ENCODE measurements around the gene NPDC1.

NPDC1 gene

DNA sequence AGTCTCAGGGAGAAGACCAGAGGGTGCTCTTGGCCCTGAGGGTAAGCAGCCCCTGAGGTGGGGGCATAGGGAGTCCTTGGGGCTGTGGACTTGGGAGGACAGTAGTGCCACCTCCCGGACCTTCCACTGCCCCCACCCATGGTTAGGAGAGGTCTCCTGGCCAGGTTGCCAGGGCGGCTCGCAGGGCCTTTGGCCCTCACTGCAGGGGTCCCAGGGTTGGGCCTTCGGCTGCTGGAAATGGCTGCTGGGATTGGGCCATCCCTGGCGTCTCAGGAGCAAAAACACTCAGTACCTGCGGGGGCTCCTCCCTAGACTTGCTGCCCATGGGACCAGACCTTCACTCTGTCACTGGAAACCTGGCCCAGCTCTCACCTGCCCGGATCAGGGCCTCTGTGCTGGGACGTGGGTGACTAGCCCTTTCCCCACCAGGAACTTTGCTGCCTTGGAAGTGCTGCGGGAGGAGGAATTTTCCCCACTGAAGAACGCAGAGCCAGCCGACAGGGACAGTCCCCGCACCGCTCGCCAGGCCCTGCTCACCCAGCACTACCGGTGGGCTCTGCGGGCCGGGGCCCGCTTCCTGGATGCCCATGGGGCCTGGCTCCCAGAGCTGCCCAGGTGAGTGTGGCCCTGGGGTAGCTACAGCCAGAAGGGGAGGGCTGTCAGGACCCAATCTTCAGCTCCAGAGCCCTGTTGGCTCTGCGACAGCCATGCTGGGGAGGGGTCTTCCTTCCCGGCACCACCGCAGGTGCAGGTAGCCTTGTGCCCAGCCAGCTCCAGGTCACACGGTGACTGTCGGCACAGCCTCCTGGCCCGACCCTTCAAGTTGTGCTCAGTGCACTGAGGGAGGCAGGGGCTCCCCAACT lies 34.5 kb upstream of the NPDC1 start:
- DNase-seq (ENCODE audit: low read depth in 1 of 2, low spot score in 1 of 2), result no peak
- in situ Hi-C loops (cut with HindIII; ENCODE audit: low pct_unique_long_range_greater_than_20kb, low sequenced_read_pairs), result no loop called here
- TF ChIP-seq JUND (IDR thresholded peaks at IDR 0.05; ENCODE audit: low read depth), result no peak

DNA sequence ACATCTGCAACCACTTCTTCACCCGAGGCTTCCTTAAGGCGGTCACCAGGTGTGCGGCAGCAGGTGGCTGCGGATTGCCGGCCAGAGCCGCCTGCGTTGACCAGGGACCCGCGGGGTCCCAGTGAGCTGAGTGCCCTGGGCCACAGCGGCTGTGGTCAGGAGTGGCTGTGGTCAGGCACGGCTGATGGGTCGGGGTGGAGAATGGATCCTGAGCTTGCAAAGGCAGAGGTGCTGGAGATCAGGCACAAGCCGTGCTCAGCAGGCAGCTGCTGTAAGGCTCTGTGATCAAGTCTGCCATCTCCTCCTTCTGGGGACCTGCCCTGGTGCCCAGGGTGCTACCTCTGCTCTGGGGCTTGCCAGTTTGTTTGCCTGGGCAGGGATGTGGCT lies 33.4 kb upstream of the NPDC1 start:
- DNase-seq (ENCODE audit: low read depth in 1 of 2, low spot score in 1 of 2), result no peak
- no peak for TF ChIP-seq JUND (IDR thresholded peaks at IDR 0.05; ENCODE audit: low read depth)
- in situ Hi-C loops (cut with HindIII; ENCODE audit: low pct_unique_long_range_greater_than_20kb, low sequenced_read_pairs), result no loop called here

DNA sequence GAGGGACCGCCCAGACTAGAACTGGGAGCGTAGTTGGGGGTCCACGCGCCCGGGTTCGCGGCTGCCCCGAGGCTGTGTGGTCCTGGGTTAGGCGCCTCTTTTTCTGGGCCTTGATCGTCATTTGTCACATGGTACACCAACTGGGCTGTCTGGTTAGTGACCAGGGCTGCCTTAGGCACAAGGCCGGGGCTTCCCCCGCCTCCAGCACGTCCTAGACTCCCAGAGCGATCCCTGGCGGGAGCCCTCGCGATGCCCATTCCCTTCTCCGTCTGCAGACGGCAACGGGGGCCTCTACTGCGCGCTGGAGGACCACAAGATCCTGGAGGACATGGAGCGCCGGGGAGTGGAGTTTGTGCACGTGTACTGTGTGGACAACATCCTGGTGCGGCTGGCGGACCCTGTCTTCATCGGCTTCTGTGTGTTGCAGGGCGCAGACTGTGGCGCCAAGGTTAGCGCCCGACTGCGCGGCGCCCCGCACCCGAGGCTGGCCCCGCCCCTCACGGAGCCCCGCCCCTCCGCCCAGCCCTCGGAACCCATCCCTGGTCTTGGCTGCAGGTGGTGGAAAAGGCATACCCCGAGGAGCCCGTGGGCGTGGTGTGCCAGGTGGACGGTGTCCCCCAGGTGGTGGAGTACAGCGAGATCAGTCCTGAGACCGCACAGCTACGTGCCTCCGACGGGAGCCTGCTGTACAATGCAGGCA lies 32.9 kb upstream of the NPDC1 start:
- in situ Hi-C loops (cut with HindIII; ENCODE audit: low pct_unique_long_range_greater_than_20kb, low sequenced_read_pairs), result no loop called here
- no peak for DNase-seq (ENCODE audit: low read depth in 1 of 2, low spot score in 1 of 2)

DNA sequence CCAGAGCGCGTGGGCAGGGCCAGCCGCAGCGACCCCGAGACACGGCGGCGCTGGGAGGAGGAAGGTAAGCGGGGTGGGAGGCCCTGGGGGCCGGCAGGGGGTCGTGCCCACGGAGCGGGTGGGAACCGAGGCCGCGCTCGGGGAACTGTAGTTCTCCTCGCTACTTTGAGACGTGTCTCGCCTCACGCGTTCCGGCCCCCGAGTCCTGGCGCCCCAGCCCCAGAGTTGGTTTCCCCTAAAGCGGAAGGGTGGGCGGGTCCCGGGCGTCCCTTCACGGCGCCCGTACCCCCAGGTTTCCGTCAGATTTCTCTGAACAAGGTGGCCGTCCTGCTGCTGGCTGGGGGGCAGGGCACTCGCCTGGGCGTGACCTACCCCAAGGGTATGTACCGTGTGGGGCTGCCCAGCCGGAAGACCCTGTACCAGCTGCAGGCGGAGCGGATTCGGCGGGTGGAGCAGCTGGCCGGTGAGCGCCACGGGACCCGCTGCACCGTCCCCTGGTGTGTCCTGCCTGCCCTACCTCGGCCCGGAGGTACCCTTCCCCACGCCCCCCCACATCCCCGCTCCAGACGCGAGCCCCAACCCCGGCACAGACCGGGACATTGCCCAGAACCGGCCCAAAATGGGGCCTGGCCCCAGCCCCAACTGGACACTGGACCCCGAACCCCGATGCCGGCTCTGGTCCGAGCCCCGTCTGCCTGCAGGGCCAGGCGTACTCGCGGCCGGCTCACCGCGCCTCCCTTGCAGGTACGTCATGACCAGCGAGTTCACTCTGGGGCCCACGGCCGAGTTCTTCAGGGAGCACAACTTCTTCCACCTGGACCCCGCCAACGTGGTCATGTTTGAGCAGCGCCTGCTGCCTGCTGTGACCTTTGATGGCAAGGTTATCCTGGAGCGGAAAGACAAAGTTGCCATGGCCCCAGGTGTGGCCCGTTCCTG lies 32.0 kb upstream of the NPDC1 start:
- no peak for TF ChIP-seq JUND (IDR thresholded peaks at IDR 0.05; ENCODE audit: low read depth)
- no peak for DNase-seq (ENCODE audit: low read depth in 1 of 2, low spot score in 1 of 2)
- in situ Hi-C loops (cut with HindIII; ENCODE audit: low pct_unique_long_range_greater_than_20kb, low sequenced_read_pairs), result no loop called here

More for the DNA sequence above, 32.9 kb upstream of the NPDC1 start:
- TF ChIP-seq JUND (IDR thresholded peaks at IDR 0.05; ENCODE audit: low read depth), result no peak

DNA sequence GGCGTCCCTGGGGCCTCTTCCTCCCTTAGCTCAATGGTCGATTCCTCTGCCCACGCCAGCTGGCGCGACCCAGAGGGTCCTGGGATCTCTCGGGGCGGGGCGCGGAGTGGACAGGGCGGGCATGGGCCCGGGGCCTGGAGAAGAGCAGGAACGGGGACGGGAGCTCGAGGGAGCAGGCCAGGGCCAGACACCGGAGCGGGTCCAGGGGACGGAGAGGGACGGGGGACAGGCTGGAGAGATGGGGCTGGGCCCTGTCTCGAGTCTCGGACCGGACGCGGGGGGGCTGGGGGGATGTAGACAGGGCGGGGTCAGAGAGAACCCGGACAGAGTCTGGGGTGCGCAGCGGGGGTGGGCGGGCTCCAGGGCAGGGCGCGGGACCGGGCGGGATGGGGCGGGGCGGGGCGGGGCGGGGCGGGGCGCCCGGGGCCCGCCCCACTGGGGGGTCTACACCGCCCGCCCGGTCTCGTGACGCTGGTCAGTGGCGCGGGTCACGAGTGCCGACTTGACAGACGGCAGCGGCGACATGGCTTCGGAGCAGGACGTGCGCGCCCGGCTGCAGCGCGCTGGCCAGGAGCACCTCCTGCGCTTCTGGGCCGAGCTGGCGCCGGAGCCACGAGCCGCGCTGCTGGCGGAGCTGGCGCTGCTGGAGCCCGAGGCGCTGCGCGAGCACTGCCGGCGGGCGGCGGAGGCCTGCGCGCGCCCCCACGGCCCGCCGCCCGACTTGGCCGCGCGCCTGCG lies 31.2 kb upstream of the NPDC1 start, which contains the start of gene UAP1L1:
Gene UAP1L1, plus strand, starts transcription at position 508 of the 738 bp plus-strand sequence. Its CDS starts 16 bp downstream, at position 524.
- in situ Hi-C loops (cut with HindIII; ENCODE audit: low pct_unique_long_range_greater_than_20kb, low sequenced_read_pairs), result no loop called here
- DNase-seq (ENCODE audit: low read depth in 1 of 2, low spot score in 1 of 2), result peak in 1 of 2 experiments; percentile 92
- TF ChIP-seq JUND (IDR thresholded peaks at IDR 0.05; ENCODE audit: low read depth), result no peak

DNA sequence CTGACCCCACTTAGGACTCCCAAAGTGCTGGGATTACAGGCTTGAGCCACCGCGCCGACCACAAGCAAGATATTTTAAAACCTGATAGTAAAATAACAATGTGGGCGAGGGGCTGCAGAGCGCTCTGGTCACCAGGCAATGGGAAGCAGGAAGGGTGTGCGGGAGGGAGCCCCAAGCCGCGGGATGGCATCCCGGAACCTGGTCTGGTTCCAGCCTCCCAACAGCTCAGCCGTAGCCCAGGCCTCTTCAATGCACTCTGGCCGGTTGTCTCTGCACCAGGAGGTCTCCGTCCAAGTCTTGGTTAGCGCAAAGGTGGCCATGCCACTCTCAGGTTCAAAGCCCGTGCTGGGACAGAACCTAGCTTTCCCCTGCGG lies 30.6 kb upstream of the NPDC1 start:
- in situ Hi-C loops (cut with HindIII; ENCODE audit: low pct_unique_long_range_greater_than_20kb, low sequenced_read_pairs), result no loop called here
- TF ChIP-seq JUND (IDR thresholded peaks at IDR 0.05; ENCODE audit: low read depth), result no peak

DNA sequence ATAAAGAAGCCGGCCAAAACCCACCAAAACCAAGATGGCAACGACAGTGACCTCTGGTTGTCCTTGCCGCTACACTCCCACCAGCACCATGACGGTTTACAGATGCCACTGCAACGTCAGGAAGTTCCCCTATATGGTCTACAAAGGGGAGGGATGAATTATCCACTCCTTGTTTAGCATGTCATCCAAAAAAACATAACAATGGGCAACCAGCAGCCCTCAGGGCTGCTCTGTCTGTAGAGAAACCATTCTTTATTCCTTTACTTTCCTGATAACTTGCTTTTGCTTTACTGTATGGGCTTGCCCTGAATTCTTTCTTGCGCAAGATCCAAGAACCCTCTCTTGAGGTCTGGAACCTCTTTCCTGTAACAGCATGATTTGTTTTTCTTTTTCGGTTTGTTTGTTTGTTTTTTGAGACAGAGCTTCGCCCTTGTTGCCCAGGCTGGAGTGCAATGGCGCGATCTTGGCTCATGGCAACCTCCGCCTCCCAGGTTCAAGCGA lies 29.3 kb upstream of the NPDC1 start:
- no peak for TF ChIP-seq JUND (IDR thresholded peaks at IDR 0.05; ENCODE audit: low read depth)
- in situ Hi-C loops (cut with HindIII; ENCODE audit: low pct_unique_long_range_greater_than_20kb, low sequenced_read_pairs), result no loop called here
- DNase-seq (ENCODE audit: low read depth in 1 of 2, low spot score in 1 of 2), result no peak

More for the DNA sequence above, 30.6 kb upstream of the NPDC1 start:
- no peak for DNase-seq (ENCODE audit: low read depth in 1 of 2, low spot score in 1 of 2)

DNA sequence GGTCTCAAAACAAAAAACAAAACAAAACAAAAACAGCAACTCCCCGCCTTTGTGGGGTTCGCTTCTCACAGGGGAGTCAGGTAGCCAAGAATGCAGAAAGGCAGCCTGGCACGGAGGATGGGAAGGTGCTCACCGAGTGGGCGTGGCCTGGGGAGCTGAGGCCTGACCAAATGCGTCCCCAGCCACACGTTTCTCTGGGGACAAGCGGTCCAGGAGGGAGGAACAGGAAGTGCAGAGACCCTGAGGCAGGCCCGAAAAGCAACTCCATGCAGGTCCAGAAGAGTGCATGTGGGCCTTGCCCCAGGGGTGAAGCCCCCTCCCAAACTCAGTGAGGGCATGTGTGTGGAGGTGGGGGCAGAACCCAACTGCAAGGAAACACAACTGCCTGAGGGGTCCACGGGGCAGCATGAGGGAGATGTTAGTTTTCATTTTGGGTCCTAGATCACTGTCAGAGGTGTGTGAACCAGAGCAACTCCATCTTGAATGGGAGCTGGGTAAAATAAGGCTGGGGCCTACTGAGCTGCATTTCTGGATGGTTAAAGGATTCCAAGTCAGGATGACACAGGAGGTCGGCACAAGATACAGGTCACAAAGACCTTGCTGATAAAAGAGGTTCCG lies 28.8 kb upstream of the NPDC1 start:
- in situ Hi-C loops (cut with HindIII; ENCODE audit: low pct_unique_long_range_greater_than_20kb, low sequenced_read_pairs), result no loop called here
- TF ChIP-seq JUND (IDR thresholded peaks at IDR 0.05; ENCODE audit: low read depth), result no peak
- DNase-seq (ENCODE audit: low read depth in 1 of 2, low spot score in 1 of 2), result no peak

DNA sequence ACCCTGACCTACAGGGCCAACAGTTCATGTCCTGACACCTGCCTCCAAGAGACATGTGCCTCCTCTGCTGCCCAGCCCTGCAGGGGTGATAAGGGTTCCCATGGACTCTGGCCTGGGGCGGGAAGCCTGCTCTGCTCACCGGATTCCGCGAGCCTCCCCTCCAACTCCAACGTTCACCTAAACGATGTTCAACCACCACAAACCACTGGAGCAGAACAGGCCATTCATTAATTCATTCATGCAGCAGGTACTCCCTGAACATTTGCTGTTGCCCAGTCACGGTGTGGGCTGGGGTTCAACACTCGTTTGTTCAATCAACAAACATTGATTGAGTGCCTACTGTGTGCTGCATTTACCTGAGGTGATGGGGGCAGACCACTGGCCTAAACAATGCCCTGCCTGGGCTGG lies 28.0 kb upstream of the NPDC1 start:
- DNase-seq (ENCODE audit: low read depth in 1 of 2, low spot score in 1 of 2), result no peak
- no peak for TF ChIP-seq JUND (IDR thresholded peaks at IDR 0.05; ENCODE audit: low read depth)
- in situ Hi-C loops (cut with HindIII; ENCODE audit: low pct_unique_long_range_greater_than_20kb, low sequenced_read_pairs), result no loop called here

DNA sequence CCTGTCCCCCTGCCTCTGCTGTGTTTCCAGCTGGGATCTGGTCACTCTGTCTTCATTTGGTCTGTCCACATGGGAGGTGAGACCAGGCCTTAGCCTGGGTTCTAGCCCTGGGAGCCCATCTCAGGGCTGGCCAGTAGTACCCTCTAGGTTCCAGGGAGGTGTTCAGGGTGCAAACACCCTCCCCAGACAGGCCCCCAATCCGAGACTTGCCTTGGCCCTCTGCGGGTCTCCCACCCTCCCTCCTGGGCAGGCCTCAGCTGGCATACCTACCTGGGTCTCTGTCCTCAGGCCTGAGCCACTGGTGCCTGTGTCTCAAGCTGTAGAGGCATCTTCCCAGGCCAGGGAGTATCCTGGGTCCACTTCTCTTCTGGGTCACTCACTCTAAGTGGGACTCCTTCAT lies 25.3 kb upstream of the NPDC1 start:
- TF ChIP-seq JUND (IDR thresholded peaks at IDR 0.05; ENCODE audit: low read depth), result no peak
- no peak for DNase-seq (ENCODE audit: low read depth in 1 of 2, low spot score in 1 of 2)
- in situ Hi-C loops (cut with HindIII; ENCODE audit: low pct_unique_long_range_greater_than_20kb, low sequenced_read_pairs), result no loop called here

DNA sequence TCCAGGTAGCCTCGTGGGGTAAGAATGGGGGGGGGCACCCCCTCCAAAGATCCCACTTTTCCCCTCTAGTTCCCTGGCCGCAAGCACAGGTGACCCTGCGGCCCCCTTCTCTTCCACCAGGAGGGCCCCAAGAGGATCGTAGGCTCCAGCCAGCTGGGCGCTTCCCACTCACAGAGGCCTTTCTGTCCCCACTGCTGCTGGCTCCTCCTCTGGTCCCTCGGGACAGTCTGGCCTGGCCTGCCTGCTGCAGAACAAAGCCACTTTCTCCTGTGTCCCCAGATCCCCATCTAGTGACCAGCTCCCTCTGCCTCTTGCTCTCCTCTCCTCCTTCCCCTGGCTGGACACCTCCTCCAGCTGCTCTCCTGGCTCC lies 24.9 kb upstream of the NPDC1 start:
- in situ Hi-C loops (cut with HindIII; ENCODE audit: low pct_unique_long_range_greater_than_20kb, low sequenced_read_pairs), result no loop called here

More for the DNA sequence above, 24.9 kb upstream of the NPDC1 start:
- DNase-seq (ENCODE audit: low read depth in 1 of 2, low spot score in 1 of 2), result no peak
- TF ChIP-seq JUND (IDR thresholded peaks at IDR 0.05; ENCODE audit: low read depth), result no peak
